Eye (tissue), 1 donor: Measurements from ENCODE around the gene AMZ1.
A peak's percentile ranks its signal among the peaks of the same experiment; 100 is the strongest.

Experiments
- DNase-seq: peaks from one replicate; pipeline ENCODE4 v3.0.0-alpha.2; 2015

Gene AMZ1

DNA sequence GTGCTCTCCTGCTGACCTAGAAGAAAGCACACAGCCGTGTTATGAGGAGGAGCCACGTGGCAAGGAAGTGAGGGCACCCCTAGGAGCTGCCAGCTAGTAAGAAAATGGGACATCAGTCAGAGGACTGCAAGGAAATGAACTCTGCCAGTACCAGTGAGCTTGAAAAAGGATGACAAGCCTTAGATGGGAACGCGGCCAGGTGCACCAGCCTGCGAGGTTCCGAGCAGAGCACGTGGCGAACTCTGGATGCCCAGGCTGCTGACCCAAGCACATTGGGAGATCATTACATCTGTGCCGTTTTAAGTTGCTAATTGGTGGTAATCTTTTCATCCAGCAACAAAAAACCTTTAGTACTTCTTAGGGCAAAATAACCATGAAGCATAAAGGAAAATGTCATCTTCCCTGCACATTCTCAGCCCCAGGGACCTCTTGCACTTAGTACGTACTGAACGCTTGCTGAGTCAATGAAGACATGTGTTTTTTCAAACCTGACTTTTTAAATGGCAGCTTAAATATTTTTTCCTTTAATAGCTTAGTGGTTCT is 69.4 kb downstream of the AMZ1 start:
- no peak for DNase-seq

DNA sequence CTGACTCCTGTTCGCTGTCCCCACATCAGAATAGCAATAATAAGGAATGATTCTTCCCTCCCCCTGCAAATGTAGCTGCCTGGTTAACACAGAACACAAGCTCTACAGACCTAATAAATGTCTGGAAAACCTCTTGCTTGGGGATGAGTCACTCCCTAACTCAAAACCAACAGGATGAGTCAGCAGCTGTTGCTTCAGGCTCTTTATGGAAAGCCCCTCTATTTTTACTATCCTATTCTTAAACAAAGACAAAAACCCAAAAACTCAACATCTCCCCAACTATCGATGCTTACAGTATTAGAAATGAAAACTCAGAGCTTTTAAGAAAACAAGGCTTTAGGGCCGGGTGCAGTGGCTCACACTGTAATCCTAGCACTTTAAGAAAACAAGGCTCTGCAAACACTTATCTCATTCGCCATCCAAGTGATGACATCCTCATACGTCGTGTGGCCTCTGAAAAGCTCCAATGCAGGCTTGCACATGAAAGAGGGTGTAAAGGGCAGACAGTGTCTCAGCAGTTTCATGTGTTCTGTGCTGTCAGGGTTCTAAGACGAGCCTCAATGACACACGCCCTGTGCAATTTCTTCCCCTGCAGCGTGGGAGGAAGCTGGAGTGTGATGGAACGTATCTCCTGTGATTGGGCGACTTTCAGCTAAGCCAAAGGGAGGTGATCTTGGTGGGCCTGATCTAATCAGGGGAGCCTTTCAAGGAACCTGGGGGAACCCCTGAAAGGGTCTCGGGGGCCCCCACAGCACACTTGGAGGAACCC is 70.1 kb downstream of the AMZ1 start:
- peak; percentile 77 for DNase-seq

DNA sequence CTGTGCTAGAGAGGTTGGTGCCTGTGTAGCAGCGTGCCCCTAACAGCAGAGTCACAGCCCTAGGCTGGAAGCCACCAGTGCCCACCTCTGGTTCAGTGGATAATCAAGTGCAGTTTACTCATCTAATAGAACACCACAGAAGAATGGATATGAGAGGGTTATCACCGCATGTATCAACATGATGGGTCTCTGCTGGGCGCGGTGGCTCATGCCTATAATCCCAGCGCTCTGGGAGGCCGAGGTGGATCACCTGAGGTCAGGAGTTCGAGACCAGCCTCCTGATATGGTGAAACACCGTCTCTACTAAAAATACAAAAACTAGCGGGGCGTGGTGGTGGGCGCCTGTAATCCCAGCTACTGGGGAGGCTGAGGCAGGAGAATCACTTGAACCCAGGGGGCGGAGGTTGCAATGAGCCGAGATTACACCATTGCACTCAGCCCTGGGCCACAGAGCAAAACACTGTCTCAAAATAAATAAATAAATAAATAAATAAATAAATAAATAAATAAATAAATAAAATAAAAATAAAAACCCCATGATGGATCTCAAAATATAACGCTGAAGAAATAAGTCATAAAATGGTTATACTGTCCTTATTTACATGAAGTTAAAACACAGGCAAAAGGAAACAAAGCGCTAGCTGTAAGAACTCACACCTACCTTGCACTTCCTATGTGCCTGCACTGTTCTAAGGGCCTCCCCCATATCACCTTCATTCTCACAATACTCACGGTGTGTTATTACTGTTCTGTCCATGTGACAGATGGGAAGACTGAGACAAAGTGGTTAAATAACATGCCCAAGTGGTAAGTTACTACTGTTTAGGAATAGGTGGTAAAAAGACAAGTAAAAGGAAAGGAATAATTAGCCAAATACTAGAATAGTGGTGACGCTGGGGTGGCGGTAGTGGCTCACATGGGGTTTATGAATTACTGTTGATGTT is 70.9 kb downstream of the AMZ1 start:
- DNase-seq = no peak

DNA sequence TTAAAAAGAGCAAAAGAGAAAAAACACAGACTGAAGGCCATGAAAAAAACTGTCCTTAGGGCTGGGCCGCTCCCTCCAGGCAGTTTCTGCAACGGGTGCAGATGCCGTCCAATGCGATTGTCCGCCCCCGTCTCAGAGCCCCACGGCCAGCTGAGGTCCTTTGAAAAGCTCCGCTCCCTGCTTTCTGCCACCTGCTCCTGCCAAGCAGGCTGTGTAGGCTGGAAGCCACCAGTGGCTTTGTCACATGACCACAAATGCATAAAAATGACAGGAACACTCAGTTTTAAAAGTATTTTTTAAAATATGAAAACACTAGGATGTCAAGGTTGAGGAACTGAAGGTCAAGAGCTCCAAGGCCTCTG is 71.7 kb downstream of the AMZ1 start:
- DNase-seq = peak; percentile 78

DNA sequence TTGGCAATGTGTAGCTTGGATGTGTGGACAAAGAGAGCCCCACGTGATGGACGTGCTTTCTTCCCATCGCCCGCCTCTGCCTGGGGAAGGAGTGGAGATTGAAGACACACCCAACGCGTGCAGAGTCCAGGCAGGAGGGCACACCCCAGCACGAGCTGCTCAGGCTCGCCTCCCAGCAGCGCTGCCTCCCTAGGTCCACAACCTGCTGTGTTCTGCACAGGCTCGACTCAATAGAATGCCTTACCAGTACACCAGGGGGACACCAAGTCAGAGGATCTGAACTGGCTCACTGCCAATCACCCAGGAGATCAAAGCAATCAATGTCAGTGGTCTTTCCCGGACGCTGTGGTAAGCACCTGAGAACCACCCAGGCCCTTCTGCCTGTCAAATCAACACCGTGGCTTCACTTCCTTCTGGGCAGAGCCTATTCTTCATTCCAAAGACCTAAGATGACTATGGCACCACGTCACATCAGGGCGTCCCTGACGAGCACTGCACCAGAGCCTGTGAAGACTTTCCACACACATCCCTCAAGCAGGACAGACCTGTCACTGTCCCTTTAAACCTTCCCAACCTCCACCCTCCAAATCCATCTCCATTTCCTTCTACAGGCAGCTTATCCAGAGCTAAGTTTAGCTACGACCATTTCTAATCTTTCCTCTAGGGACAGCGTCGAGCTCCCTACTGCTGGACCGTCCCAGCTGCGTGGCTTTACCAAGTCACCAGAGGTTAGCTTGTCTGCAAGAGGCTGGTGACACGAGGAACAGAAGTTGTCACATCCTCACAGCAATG is 72.3 kb downstream of the AMZ1 start:
- DNase-seq = peak; percentile 68

DNA sequence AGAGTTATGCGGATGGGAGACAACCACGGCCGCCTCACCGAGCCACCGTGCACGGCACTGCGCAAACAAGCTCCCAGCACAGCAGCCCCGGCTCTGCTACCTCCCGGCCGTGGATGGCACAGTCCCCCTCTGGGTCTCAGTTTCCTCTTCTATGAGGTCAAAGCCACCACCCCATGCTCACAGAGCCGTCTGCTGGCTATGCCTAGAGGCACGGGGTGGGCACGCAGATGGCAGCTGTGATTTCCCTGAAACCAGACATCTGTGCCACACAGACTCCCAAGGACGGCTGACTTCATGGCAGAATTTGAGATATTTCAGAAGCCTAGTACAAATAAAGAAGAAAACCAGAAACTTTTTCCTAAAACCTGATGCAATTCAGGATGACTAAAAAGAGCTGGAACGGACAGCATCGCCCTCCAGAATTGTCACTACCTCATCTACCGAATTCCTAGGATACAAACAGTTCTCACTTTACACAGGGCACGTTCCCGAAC is 73.2 kb downstream of the AMZ1 start:
- no peak for DNase-seq

DNA sequence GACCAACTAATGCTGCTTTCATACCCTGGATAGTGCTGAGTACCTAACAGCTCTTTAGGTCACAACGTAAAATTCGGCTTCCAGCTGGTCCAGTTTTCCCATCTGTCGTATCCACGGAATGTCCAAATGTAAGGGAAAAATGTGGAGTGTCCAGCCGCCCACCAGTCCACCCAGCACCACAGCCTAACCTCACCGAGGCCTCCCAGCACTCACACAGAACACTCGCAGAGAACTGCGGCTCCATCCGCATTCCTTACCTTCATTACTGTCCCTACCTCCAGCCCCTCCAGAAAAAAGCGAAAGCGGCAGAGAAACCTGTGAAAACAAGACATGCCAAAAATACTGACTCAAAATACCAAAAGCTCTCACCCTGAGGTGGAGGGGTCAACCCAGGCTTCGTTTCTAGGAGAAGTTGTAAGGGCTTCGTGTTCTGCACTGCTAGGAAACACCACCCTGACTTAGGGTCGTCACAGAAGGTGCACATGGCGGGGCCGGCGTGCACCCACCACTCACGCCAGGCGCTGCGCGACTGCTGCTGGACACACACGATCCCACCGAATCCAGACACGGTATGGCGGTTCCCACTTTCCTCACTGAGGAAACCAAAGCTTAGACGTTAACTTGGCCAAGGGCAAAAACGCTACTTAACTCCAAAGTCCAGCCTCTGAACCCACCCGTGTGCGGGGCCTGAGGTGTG is 73.9 kb downstream of the AMZ1 start:
- no peak for DNase-seq

DNA sequence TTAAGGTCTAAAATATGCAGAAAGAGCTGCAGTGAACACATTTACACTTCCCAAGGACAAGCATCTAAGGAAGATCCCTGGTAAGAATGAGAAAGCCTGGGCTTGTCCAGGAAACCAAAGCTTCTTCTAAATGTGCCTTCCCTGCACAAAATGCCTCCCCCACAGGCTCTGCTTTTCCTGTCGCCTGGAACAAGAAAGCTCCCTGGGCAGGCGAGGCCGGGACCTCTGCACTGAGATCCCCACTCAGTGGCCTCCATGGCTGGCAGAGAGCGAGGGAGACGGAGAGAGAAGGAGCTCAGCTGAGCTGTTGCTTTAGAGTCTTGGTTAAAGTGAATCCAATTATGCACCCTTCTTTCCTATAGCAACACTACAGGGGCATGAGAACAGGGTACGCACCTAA is 75.6 kb downstream of the AMZ1 start:
- no peak for DNase-seq

DNA sequence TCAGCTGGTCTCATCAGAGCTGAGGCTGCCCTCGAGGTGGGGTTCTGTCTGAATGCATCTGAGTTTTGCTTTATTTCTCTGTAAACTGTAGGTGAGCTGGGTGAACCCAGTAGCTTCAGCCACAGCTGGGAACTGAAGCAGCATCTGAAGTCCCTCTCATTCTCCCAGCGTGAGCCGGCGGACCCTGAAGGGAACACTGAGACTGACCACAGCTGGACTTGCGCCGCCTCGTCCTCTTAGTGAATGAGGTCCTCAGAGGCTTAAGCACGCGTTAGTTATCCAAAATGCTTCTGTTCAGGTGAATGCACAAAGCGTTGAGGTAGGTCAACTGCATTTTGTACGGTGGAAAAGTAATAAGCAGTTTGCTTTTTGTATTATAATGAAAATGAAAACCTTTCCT is 76.6 kb downstream of the AMZ1 start:
- DNase-seq = peak; percentile 39
